ENCODE measurements around the gene SIX5.

The SIX5 gene

DNA sequence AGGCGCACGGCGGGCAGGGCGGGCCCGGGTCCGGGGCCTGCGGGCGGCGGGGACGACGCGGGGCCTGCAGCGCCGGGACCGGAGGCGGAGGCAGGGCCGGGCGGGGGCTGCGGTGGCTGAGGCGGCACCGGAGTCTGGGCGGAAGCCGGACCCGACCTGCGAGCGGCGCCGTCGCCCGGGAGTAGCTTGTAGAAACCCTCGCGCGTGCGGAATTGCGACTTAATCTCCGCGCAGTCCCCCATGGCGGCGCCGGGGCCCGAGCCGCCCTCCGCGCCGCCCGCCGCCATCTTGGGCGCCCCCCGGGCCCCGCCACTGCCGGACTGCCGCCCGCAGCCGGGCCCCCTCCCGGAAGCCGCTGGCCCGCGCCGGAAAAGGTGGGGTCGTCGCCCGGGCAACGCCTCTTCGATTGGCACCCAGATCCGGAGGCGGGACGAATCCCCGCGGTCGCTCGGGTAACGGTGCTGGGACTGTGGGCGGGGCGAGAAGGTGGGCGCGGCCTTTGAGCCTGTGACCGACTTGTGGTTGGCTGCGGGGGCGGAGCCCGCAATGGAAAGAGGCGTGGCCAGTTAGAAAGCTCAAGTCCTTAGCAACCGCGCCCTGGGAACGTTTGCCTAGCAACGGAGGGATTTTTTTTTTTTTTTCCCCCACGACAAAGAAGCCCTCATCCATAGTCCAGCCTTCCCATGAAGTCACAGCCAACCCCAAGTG lies 23.6 kb upstream of the SIX5 start, which contains the start of gene DMWD:
Gene DMWD, minus strand, starts transcription at position 376 of the 708 bp plus-strand sequence. Its CDS starts 89 bp downstream, at position 287.
- peak; percentile 39 for DNase-seq

DNA sequence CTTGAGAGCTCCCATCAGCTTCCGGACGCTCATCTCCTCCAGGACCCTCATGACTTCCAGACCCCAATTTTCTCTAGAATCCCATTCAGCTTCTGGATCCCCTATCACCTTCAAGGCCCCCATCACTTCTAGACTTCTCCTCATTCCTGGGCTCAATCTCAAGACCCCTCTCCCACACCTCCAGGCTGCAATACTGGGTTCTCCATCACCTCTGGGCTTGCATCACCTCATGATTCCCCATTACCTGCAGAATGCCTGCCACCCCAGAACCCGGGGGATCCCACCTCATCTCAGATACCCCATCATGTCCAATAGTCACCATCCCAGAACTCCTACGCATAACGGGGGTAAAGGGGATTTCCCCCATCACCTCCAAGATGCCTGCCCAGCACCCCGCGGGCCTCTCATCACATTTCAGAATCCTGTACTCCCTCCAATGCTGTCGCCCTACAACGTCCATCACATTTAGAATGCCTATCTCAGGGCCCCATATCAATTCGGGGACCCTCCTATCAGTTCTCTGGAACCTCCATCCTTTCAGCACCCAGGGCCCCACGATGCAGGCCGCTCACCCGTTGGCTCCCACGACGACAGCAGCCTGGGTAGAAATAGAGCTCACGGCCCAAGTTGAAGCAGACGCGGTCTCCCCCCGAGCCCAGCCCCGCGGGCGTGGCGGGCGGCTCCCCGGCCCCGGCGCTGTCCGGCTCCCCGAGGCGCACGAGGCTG lies 22.9 kb upstream of the SIX5 start:
- DNase-seq, result no peak

- peak; percentile 82 for DNase-seq
Observed at GRCh38 chr19:45790942-45791341, 21.9 kb upstream of the SIX5 start.

- no peak for DNase-seq
Observed at GRCh38 chr19:45789035-45789786, 20.2 kb upstream of the SIX5 start.

DNA sequence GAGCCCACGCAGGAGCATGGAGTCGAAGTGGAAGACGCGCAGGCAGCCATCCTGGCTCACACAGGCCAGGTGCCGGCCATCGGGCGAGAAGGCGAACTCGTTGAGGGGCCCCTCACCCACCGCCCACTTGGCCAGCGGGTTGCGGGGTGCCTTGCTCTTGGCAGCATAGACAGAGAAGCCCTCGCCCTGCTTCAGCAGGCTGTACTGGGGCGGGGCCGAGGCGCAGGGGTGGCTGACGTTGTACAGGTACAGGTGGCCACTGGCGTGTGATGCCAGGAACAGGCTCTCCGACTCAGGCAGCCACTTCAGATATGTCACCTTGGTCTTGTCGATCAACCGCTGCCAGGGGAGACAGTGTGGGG lies 17.5 kb upstream of the SIX5 start:
- DNase-seq, result no peak

- DNase-seq, result no peak
Observed at GRCh38 chr19:45785781-45786532, 16.9 kb upstream of the SIX5 start.

- no peak for DNase-seq
Observed at GRCh38 chr19:45785097-45785496, 16.0 kb upstream of the SIX5 start.

GRCh38 chr19:45784096-45784495 lies 15.0 kb upstream of the SIX5 start:
- DNase-seq, result no peak

- no peak for DNase-seq
Observed at GRCh38 chr19:45782820-45783785, 14.1 kb upstream of the SIX5 start.

DNA sequence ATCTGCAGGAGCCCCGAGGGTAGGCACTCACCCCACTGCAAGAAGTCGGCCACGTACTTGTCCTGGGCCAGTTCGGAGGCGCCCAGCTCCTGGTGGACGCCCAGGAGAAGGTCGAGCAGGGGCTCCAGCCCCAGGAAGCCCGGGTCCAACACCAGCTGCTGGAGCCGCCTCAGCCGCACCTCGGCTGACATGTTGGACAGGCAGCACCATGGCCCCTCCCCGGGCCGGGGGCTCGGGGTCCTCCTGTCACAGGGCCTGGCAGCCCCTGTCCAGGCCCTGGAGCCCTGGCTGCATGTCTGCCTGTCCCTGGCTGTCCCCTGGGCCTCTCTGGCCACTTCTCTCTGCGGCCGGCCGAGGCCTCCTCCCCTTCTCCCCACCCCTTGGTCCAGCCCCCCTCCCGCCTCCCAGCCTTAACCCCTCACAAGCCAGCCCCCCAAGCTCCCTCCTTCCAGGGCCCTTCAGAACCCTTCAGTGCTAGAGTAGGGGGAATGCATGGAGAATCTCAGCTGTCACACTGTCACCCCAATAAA lies 13.2 kb upstream of the SIX5 start, which contains the start of gene DMPK:
Gene DMPK, minus strand, starts transcription at position 329 of the 530 bp plus-strand sequence. Its CDS starts 138 bp downstream, at position 191.
- DNase-seq, result no peak

DNA sequence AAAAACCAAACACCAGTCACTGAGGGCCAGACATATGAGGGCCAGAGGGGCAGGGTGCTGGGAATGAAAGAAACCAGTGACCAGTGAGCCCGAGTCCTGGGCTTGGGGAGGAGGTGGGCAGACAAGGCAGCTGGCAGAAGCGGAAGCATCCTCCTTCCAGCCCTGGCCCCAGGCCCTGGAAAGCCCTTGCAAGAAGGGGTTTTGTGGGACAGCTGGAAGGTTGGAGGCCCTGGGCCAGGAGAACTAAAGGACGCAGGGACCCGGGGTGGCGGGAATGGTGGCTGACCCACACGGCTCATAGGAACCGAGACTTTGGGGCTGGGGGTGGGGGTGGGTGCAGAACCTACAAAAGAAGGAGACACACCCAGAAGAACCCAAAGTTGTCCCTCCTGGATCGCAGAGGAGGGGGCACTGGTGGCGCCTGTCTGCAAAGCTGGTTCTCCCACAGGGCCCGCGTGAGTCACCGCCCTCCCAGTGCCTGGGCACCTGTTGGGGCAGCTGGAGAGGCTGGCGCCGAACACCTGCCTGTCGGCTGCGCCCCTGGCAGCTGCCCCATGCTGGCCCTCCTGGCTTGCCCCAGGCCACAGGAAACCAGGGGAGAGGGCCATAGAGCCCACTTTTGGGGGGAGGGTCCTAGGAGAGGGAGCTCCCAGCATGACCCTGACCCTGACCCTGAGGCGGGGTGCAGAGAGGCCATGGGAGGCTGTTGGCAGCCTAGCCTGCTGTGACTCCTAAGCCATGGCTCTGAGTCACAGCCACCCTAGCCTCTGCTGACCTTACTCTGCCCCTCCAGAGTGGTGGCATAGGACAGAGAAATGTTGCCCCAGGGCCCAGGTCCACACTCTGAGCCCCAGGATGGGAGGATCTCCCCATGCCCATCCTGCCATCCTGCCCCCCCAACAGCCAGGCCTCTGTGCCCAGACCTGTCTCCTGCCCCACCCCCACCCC lies 12.4 kb upstream of the SIX5 start:
- DNase-seq, result no peak

DNA sequence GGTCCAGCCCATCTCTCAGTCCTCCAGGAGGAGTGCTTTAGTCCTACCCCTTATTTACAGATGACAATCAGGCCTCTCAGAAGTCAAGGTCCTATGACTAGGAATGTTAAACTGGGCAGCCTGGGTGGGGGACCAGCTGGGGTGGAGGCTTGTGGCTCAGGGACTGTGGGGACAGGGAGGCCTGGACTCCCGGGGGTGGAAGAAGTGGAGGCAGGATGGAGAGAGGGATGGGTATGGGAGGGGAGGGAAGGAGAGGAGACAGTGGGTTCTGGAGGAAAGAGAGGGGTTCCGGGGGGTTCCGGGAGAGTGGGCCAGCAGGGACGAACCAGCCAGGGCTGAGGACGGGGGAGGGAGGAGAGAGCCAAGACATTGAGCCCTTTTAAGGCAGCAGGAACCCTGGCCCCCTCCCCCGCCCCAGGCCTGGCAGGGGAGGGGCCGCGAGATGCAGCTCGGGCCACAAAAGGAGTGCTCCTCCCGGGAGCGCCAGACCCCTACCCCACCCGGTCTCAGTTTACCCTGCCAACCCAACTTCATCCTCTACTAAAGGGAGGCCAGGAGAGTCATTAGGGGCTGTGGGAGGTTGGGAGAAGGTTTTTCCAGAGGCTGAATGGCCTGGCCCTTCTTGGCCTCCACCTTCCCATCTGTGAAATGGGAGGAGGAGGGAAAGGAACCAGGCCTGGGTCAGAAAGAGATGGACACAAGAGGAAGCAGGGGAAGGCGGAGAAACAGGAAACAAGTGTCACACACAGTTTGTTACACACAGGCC lies 11.6 kb upstream of the SIX5 start:
- DNase-seq, result no peak

- DNase-seq, result no peak
Observed at GRCh38 chr19:45780146-45780447, 11.0 kb upstream of the SIX5 start.

GRCh38 chr19:45779231-45780145 lies 10.4 kb upstream of the SIX5 start:
- DNase-seq, result no peak

GRCh38 chr19:45778010-45778661 lies 9.1 kb upstream of the SIX5 start:
- no peak for DNase-seq

- DNase-seq, result no peak
Observed at GRCh38 chr19:45777395-45777961, 8.4 kb upstream of the SIX5 start.

DNA sequence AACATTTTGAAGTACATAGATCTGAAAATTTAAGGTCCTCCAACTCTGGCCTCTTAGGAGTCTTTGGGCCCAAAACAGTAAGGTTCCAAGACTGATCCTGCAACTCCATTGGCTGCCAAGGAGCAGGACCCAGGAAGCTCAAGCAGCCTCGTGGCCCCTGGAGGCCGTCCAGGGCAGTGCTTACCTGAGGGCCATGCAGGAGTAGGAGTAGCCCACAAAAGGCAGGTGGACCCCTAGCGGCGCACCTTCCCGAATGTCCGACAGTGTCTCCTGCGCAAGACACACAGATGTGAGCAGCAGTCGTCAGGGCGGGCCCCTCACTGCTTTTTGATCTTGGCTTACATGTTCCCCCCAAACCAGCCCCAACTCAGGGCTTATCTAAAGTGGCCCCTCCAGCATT lies 5.7 kb upstream of the SIX5 start:
- no peak for DNase-seq

DNA sequence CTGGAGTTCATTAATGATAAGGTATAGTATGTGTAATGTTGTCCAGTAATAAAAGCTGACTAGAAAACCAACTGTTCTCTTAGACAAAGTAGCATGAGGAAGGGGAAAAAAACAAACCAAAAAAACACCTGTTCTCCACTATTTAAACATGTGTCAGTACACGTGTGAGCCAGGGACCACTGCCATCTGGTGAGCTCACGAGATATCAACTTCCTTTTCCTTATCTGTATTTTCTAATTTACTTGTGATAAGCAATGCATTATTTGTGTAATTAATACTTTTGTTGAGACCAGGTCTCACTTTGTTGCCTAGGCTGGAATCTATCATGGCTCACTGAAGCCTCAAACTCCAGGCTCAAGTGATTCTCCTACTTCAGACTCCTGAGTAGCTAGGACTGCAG lies 4.3 kb upstream of the SIX5 start:
- DNase-seq, result no peak
